SK-N-MC (cell line): ENCODE measurements around the gene ALX4.

Experiments used
- EZH2 ChIP-seq: fragments of 200-600 bp; sonication (generic); IDR thresholded peaks from one replicate; pipeline ENCODE4 v1.6.1; 2017; ENCODE audit warnings: antibody characterized with exemption
- POLR2AphosphoS5 ChIP-seq: IDR thresholded peaks from 2 replicates; pipeline ENCODE4 v1.6.1; 2012; ENCODE audit warnings: mild to moderate bottlenecking, low read depth, low read length, borderline replicate concordance

- TF ChIP-seq EZH2 = no peak
- no peak for TF ChIP-seq POLR2AphosphoS5
Measured at GRCh38 chr11:44306052-44306917, 3.7 kb downstream of the ALX4 start.
